CD4-positive, alpha-beta memory T cell (primary cell): ENCODE data around the gene EHD1. TPM values are rescaled to one million over a fixed set of nuclear protein-coding genes. Genes with fewer than 3 reads are reported as not detected.

ENCODE experiments used
- CTCF ChIA-PET: fragments of 350-600 bp; sonication (Branson Sonifier 250); formaldehyde crosslinking; loops from one replicate; lab custom pipeline; 2021; ENCODE audit warnings: inconsistent platforms; ENCODE audit not compliant: partially characterized antibody; lab: Charles Lee
- POLR2A ChIA-PET: fragments of 350-600 bp; sonication (Branson Sonifier 250); formaldehyde crosslinking; loops from one replicate; lab custom pipeline; 2021; ENCODE audit not compliant: partially characterized antibody; lab: Charles Lee
- DNase-seq, 5 donors: peaks; one replicate each; pipeline versions ENCODE4 v3.0.0 to v3.0.0-alpha.2; 2020 to 2022; ENCODE audit warnings: mixed read lengths in 1 of 5
- H3K27ac ChIP-seq: one replicate; pipeline ENCODE4 v1.7.0; 2013; ENCODE audit warnings: low read depth, low read length
- H3K27me3 ChIP-seq: 2 replicates; pipeline ENCODE4 v1.7.0; 2013; ENCODE audit warnings: mild to moderate bottlenecking, low read length, moderate library complexity; ENCODE audit not compliant: insufficient read depth
- H3K36me3 ChIP-seq: 2 replicates; pipeline ENCODE4 v1.7.0; 2013; ENCODE audit warnings: mild to moderate bottlenecking, low read length, moderate library complexity; ENCODE audit not compliant: insufficient read depth
- H3K4me1 ChIP-seq: 2 replicates; pipeline ENCODE4 v1.7.0; 2013; ENCODE audit warnings: mild to moderate bottlenecking, low read length, moderate library complexity; ENCODE audit not compliant: insufficient read depth
- H3K4me3 ChIP-seq, 2 donors: one replicate each; pipeline ENCODE4 v1.7.0; 2013; ENCODE audit warnings: low read length in 2 of 2, mild to moderate bottlenecking in 1 of 2
- H3K9me3 ChIP-seq, 2 donors: one replicate each; pipeline ENCODE4 v1.7.0; 2013; ENCODE audit warnings: low read length in 2 of 2, control low read depth in 1 of 2; ENCODE audit not compliant: control insufficient read depth in 1 of 2
- H3K27ac Mint-ChIP-seq, 7 donors: one replicate each; pipeline ENCODE4 v1.8.0; 2020 to 2021; ENCODE audit warnings: mixed read lengths in 7 of 7, mild to moderate bottlenecking in 6 of 7, inconsistent platforms in 3 of 7, moderate library complexity in 3 of 7
- H3K27me3 Mint-ChIP-seq, 2 donors: one replicate each; pipeline ENCODE4 v1.8.0; 2020 to 2021; ENCODE audit warnings: mixed read lengths in 2 of 2
- H3K36me3 Mint-ChIP-seq, 2 donors: one replicate each; pipeline ENCODE4 v1.8.0; 2020 to 2021; ENCODE audit warnings: mixed read lengths in 2 of 2, inconsistent platforms in 1 of 2, mild to moderate bottlenecking in 1 of 2
- H3K4me1 Mint-ChIP-seq, 4 donors: one replicate each; pipeline ENCODE4 v1.8.0; 2020 to 2021; ENCODE audit warnings: mixed read lengths in 4 of 4, mild to moderate bottlenecking in 1 of 4
- H3K4me3 Mint-ChIP-seq, 8 donors: one replicate each; pipeline ENCODE4 v1.8.0; 2020 to 2021; ENCODE audit warnings: mixed read lengths in 8 of 8, mild to moderate bottlenecking in 7 of 8, moderate library complexity in 6 of 8, inconsistent platforms in 3 of 8
- H3K9me3 Mint-ChIP-seq, 8 donors: one replicate each; pipeline ENCODE4 v1.8.0; 2020 to 2021; ENCODE audit warnings: mixed read lengths in 8 of 8, mild to moderate bottlenecking in 5 of 8, inconsistent platforms in 3 of 8, moderate library complexity in 1 of 8
- intact Hi-C: fragments of 100-400 bp; cut with micrococcal nuclease; formaldehyde crosslinking; loops from one replicate; pipeline ENCODE4 v1.15.1; 2023
- polyA plus RNA-seq, 2 donors: library from polyadenylated mRNA; unstranded; fragments of 300-500 nt; fragmentation: Illumina TruSeq; gene quantifications; one replicate each; pipeline ENCODE4 v1.2.3, GENCODE V29; 2021
- total RNA-seq, 2 experiments: library from RNA; stranded (reverse); gene quantifications; one replicate each; pipeline ENCODE4 v1.2.3, GENCODE V29; 2021

Gene EHD1
- total and polyA plus RNA-seq, 4 experiments from 2014 or later = 125 to 279 (median 234) TPM

GRCh38 chr11:64872790-64873488, 5.5 kb downstream of the EHD1 start:
- Mint-ChIP-seq H3K27ac (peak overlapping the region; percentile 19 to 99 (median 86)), H3K4me1 (peaks cover 51 to 95% (median 70%) of the 10 kb centered on the region in 4 donors), H3K9me3 (peaks cover 0 to 14% (median 0%) of the 10 kb centered on the region in 8 donors), H3K36me3 (peaks cover 46 to 82% of the 10 kb centered on the region in 2 donors), H3K4me3 (peak overlapping the region; percentile 57 to 92 (median 80)), H3K27me3 (no peaks in the 10 kb centered on the region)
- CTCF ChIA-PET = interaction anchor here (0.9 to 29.4 kb wide), 5 partner anchors 15 to 246 kb away, joined by 3 to 1245 read pairs (median 3); partner anchors contain the start of gene CDC42BPG
- peak overlapping the region in 1 of 2 donors; percentile 10 for H3K4me3 ChIP-seq
- POLR2A ChIA-PET = interaction anchor here (0.7 to 31.5 kb wide), 11 partner anchors 8 to 560 kb away, joined by 3 to 2105 read pairs (median 4); partner anchors contain the start of genes ATG2A, CDC42BPG, FAU and MRPL49
- H3K9me3 ChIP-seq = no peaks in the 10 kb centered on the region
- H3K27me3 ChIP-seq = no peaks in the 10 kb centered on the region
- intact Hi-C loops = no loop called here
- peaks cover 37% of the 10 kb centered on the region for H3K36me3 ChIP-seq
- peaks cover 87% of the 10 kb centered on the region for H3K4me1 ChIP-seq
- no peak for DNase-seq
- peak overlapping the region; percentile 42 for H3K27ac ChIP-seq

- POLR2A ChIA-PET = interaction anchor here (2.2 to 31.5 kb wide), 2 partner anchors 10 to 15 kb away, joined by 8 to 2105 read pairs; partner anchors contain the start of gene CDC42BPG
Observed at GRCh38 chr11:64871492-64871891, 6.9 kb downstream of the EHD1 start.

GRCh38 chr11:64870893-64871466, 7.4 kb downstream of the EHD1 start:
- no peaks in the 10 kb centered on the region for H3K27me3 ChIP-seq
- POLR2A ChIA-PET = interaction anchor here (1.8 to 31.5 kb wide), 4 partner anchors 15 to 53 kb away, joined by 4 to 2105 read pairs (median 1422); partner anchors contain the start of genes CDC42BPG, EHD1 and PPP2R5B
- H3K4me3 Mint-ChIP-seq = peak overlapping the region; percentile 68 to 92 (median 82)
- no peak for DNase-seq
- H3K4me1 ChIP-seq = peaks cover 97% of the 10 kb centered on the region
- CTCF ChIA-PET = interaction anchor here (1.9 to 29.7 kb wide), 5 partner anchors 9 to 25 kb away, joined by 7 to 1245 read pairs (median 78); partner anchors contain the start of genes CDC42BPG and EHD1
- H3K4me3 ChIP-seq = peak overlapping the region; percentile 11 to 51
- intact Hi-C loops = no loop called here
- H3K27ac ChIP-seq = peak overlapping the region; percentile 65
- H3K36me3 Mint-ChIP-seq = peaks cover 46 to 75% of the 10 kb centered on the region in 2 donors
- peaks cover 55 to 92% (median 78%) of the 10 kb centered on the region in 4 donors for H3K4me1 Mint-ChIP-seq
- H3K36me3 ChIP-seq = peaks cover 37% of the 10 kb centered on the region
- no peaks in the 10 kb centered on the region for H3K9me3 ChIP-seq
- peaks cover 0 to 1% (median 0%) of the 10 kb centered on the region in 8 donors for H3K9me3 Mint-ChIP-seq
- H3K27me3 Mint-ChIP-seq = no peaks in the 10 kb centered on the region
- peak overlapping the region; percentile 82 to 99 (median 91) for H3K27ac Mint-ChIP-seq

More at GRCh38 chr11:64871492-64871891, 6.9 kb downstream of the EHD1 start:
- peaks cover 37% of the 10 kb centered on the region for H3K36me3 ChIP-seq
- Mint-ChIP-seq H3K36me3 (peaks cover 45 to 75% of the 10 kb centered on the region in 2 donors), H3K4me3 (peak overlapping the region; percentile 68 to 92 (median 82)), H3K4me1 (peaks cover 54 to 91% (median 76%) of the 10 kb centered on the region in 4 donors), H3K9me3 (peaks cover 0 to 1% (median 0%) of the 10 kb centered on the region in 8 donors), H3K27me3 (no peaks in the 10 kb centered on the region), H3K27ac (peak overlapping the region; percentile 80 to 99 (median 88))
- intact Hi-C loops = no loop called here
- DNase-seq = no peak
- CTCF ChIA-PET = interaction anchor here (29.4 kb wide), 1 partner anchor 15 kb away, joined by 1245 read pairs; the partner anchor contains the start of gene CDC42BPG
- peak overlapping the region; percentile 7 to 51 for H3K4me3 ChIP-seq
- peaks cover 94% of the 10 kb centered on the region for H3K4me1 ChIP-seq
- no peaks in the 10 kb centered on the region for H3K27me3 ChIP-seq
- H3K9me3 ChIP-seq = no peaks in the 10 kb centered on the region
- H3K27ac ChIP-seq = peak overlapping the region; percentile 65

GRCh38 chr11:64870176-64870892, 8.1 kb downstream of the EHD1 start:
- Histone ChIP-seq H3K36me3 (peaks cover 37% of the 10 kb centered on the region), H3K4me3 (peak overlapping the region; percentile 11 to 51), H3K27ac (peak overlapping the region; percentile 65), H3K9me3 (no peaks in the 10 kb centered on the region), H3K27me3 (no peaks in the 10 kb centered on the region), H3K4me1 (peaks cover 97% of the 10 kb centered on the region)
- DNase-seq = no peak
- ChIA-PET CTCF (interaction anchor here (1.9 to 29.7 kb wide), 5 partner anchors 9 to 24 kb away, joined by 7 to 1245 read pairs (median 78); partner anchors contain the start of genes CDC42BPG and EHD1), POLR2A (interaction anchor here (1.5 to 28.8 kb wide), 4 partner anchors 17 to 107 kb away, joined by 4 to 2105 read pairs (median 372); partner anchors contain the start of genes CDC42BPG, EHD1 and PPP2R5B)
- H3K27ac Mint-ChIP-seq = peak overlapping the region; percentile 80 to 99 (median 94)
- H3K4me1 Mint-ChIP-seq = peaks cover 58 to 92% (median 79%) of the 10 kb centered on the region in 4 donors
- H3K27me3 Mint-ChIP-seq = no peaks in the 10 kb centered on the region
- peaks cover 46 to 74% of the 10 kb centered on the region in 2 donors for H3K36me3 Mint-ChIP-seq
- intact Hi-C loops = no loop called here
- peak overlapping the region; percentile 76 to 92 (median 82) for H3K4me3 Mint-ChIP-seq
- peaks cover 0 to 1% (median 0%) of the 10 kb centered on the region in 8 donors for H3K9me3 Mint-ChIP-seq

- H3K4me3 Mint-ChIP-seq = peak overlapping the region; percentile 76 to 92 (median 82)
- intact Hi-C loops = loop anchor here (1.0 kb wide), 2 partner anchors 9 to 10 kb away; partner anchors contain the start of gene EHD1
- H3K27me3 Mint-ChIP-seq = no peaks in the 10 kb centered on the region
- POLR2A ChIA-PET = interaction anchor here (0.8 to 28.8 kb wide), 7 partner anchors 17 to 117 kb away, joined by 3 to 2105 read pairs (median 5); partner anchors contain the start of genes CDC42BPG, EHD1, PPP2R5B and SF1
- H3K27me3 ChIP-seq = no peaks in the 10 kb centered on the region
- H3K4me1 ChIP-seq = peaks cover 97% of the 10 kb centered on the region
- H3K9me3 Mint-ChIP-seq = peaks cover 0 to 1% (median 0%) of the 10 kb centered on the region in 8 donors
- peak overlapping the region; percentile 51 to 58 for H3K4me3 ChIP-seq
- CTCF ChIA-PET = interaction anchor here (1.9 to 29.7 kb wide), 5 partner anchors 8 to 24 kb away, joined by 7 to 1245 read pairs (median 78); partner anchors contain the start of genes CDC42BPG and EHD1
- H3K27ac ChIP-seq = peak overlapping the region; percentile 65
- H3K27ac Mint-ChIP-seq = peak overlapping the region; percentile 85 to 99 (median 94)
- DNase-seq = no peak
- H3K36me3 ChIP-seq = peaks cover 37% of the 10 kb centered on the region
- H3K36me3 Mint-ChIP-seq = peaks cover 45 to 70% of the 10 kb centered on the region in 2 donors
- H3K4me1 Mint-ChIP-seq = peaks cover 60 to 92% (median 78%) of the 10 kb centered on the region in 4 donors
- no peaks in the 10 kb centered on the region for H3K9me3 ChIP-seq
Observed at GRCh38 chr11:64869571-64870175, 8.7 kb downstream of the EHD1 start.
